WTC11 (cell line): Measurements from ENCODE around the gene FREM2. TPM values are rescaled to one million over a fixed set of nuclear protein-coding genes. Genes with fewer than 3 reads are reported as not detected.

Source experiments
- ATAC-seq: fragments of 200-7000 bp; cut with Tn5 transposase; 2 replicates; pipeline ENCODE4 v1.10.0; 2021; ENCODE audit warnings: mild to moderate bottlenecking, moderate library complexity
- CTCF ChIA-PET: fragments of 300-600 bp; sonication (Branson Sonifier 250); formaldehyde crosslinking; loops from one replicate; lab custom pipeline; 2021; ENCODE audit warnings: antibody characterized with exemption; lab: Charles Lee
- POLR2A ChIA-PET: fragments of 350-600 bp; sonication (Branson Sonifier 250); formaldehyde crosslinking; loops from one replicate; lab custom pipeline; 2021; ENCODE audit warnings: antibody characterized with exemption; lab: Charles Lee
- DNase-seq: peaks from one replicate; pipeline ENCODE4 v3.0.0; 2021; ENCODE audit warnings: low spot score
- H3K27ac Mint-ChIP-seq: 2 replicates; pipeline ENCODE4 v1.8.0; 2021; ENCODE audit warnings: mixed read lengths
- H3K27me3 Mint-ChIP-seq: 2 replicates; pipeline ENCODE4 v1.8.0; 2021; ENCODE audit warnings: low read depth, mild to moderate bottlenecking, moderate library complexity, mixed read lengths
- H3K36me3 Mint-ChIP-seq: 2 replicates; pipeline ENCODE4 v1.8.0; 2021; ENCODE audit warnings: mixed read lengths
- H3K4me1 Mint-ChIP-seq: 2 replicates; pipeline ENCODE4 v1.8.0; 2022; ENCODE audit warnings: mixed read lengths
- H3K4me3 Mint-ChIP-seq: 2 replicates; pipeline ENCODE4 v1.8.0; 2021; ENCODE audit warnings: mild to moderate bottlenecking, moderate library complexity, mixed read lengths
- H3K9me3 Mint-ChIP-seq: 2 replicates; pipeline ENCODE4 v1.8.0; 2021; ENCODE audit warnings: mixed read lengths
- ATF1 ChIP-seq: sonication (generic); formaldehyde crosslinking; IDR thresholded peaks from 2 replicates; pipeline ENCODE4 v1.8.1; 2023; ENCODE audit warnings: mild to moderate bottlenecking, moderate library complexity, missing genetic modification reagents
- CDX4 ChIP-seq: fragments of 250-450 bp; sonication (Bioruptor Pico); IDR thresholded peaks from 2 replicates; pipeline ENCODE4 v1.9.0; 2021; ENCODE audit warnings: moderate library complexity, mild to moderate bottlenecking, inconsistent platforms, borderline replicate concordance
- CTCF ChIP-seq: fragments of 200-600 bp; IDR thresholded peaks from 2 replicates; pipeline ENCODE4 v1.8.0; 2022; ENCODE audit warnings: antibody characterized with exemption
- E2F4 ChIP-seq: sonication (generic); formaldehyde crosslinking; IDR thresholded peaks from 2 replicates; pipeline ENCODE4 v1.8.1; 2022; ENCODE audit warnings: low read depth, mild to moderate bottlenecking, moderate library complexity, missing genetic modification reagents, borderline replicate concordance
- ELF4 ChIP-seq: sonication (generic); formaldehyde crosslinking; IDR thresholded peaks from 2 replicates; pipeline ENCODE4 v1.8.1; 2022; ENCODE audit warnings: low read depth, mild to moderate bottlenecking, moderate library complexity, missing genetic modification reagents
- EMX1 ChIP-seq: fragments of 250-450 bp; sonication (Bioruptor Pico); IDR thresholded peaks from 2 replicates; pipeline ENCODE4 v1.8.0; 2021; ENCODE audit warnings: mild to moderate bottlenecking
- ETV6 ChIP-seq: sonication (generic); formaldehyde crosslinking; IDR thresholded peaks from 2 replicates; pipeline ENCODE4 v1.8.1; 2022; ENCODE audit warnings: mild to moderate bottlenecking, missing genetic modification reagents
- FOXK1 ChIP-seq: sonication (generic); formaldehyde crosslinking; IDR thresholded peaks from 2 replicates; pipeline ENCODE4 v1.8.0; 2022; ENCODE audit warnings: mild to moderate bottlenecking, moderate library complexity, missing genetic modification reagents
- FOXP1 ChIP-seq: sonication (generic); formaldehyde crosslinking; IDR thresholded peaks from 2 replicates; pipeline ENCODE4 v1.8.0; 2022; ENCODE audit warnings: missing genetic modification reagents, mild to moderate bottlenecking, moderate library complexity, borderline replicate concordance
- GRHL2 ChIP-seq: fragments of 250-450 bp; sonication (Bioruptor Pico); IDR thresholded peaks from 2 replicates; pipeline ENCODE4 v1.8.0; 2022; ENCODE audit warnings: mild to moderate bottlenecking, moderate library complexity; ENCODE audit not compliant: insufficient replicate concordance, severe bottlenecking
- HMGXB4 ChIP-seq: sonication (generic); formaldehyde crosslinking; IDR thresholded peaks from 2 replicates; pipeline ENCODE4 v1.8.1; 2023; ENCODE audit warnings: mild to moderate bottlenecking, moderate library complexity, missing genetic modification reagents
- RORB ChIP-seq: fragments of 250-450 bp; sonication (Bioruptor Pico); IDR thresholded peaks from 2 replicates; pipeline ENCODE4 v1.9.0; 2021; ENCODE audit warnings: mild to moderate bottlenecking
- SMAD4 ChIP-seq: sonication (generic); formaldehyde crosslinking; IDR thresholded peaks from 2 replicates; pipeline ENCODE4 v1.8.0; 2022; ENCODE audit warnings: mild to moderate bottlenecking, missing genetic modification reagents
- USF2 ChIP-seq: sonication (generic); formaldehyde crosslinking; IDR thresholded peaks from 2 replicates; pipeline ENCODE4 v1.8.1; 2023; ENCODE audit warnings: mild to moderate bottlenecking, missing genetic modification reagents, moderate library complexity
- ZBTB21 ChIP-seq: sonication (generic); formaldehyde crosslinking; IDR thresholded peaks from 2 replicates; pipeline ENCODE4 v1.8.1; 2023; ENCODE audit warnings: mild to moderate bottlenecking, missing genetic modification reagents, borderline replicate concordance
- ZNF232 ChIP-seq: sonication (generic); formaldehyde crosslinking; IDR thresholded peaks from 2 replicates; pipeline ENCODE4 v1.8.0; 2022; ENCODE audit warnings: mild to moderate bottlenecking, missing genetic modification reagents
- ZNF423 ChIP-seq: fragments of 250-450 bp; sonication (Bioruptor Pico); IDR thresholded peaks from 2 replicates; pipeline ENCODE4 v2.1.2; 2022; ENCODE audit warnings: mild to moderate bottlenecking, moderate library complexity
- ZNF425 ChIP-seq: fragments of 250-450 bp; sonication (Bioruptor Pico); conservative IDR thresholded peaks from 2 replicates; pipeline ENCODE4 v1.9.0; 2021; ENCODE audit warnings: mild to moderate bottlenecking
- ZNF532 ChIP-seq: fragments of 250-450 bp; sonication (Bioruptor Pico); IDR thresholded peaks from 2 replicates; pipeline ENCODE4 v1.9.0; 2021; ENCODE audit warnings: mild to moderate bottlenecking, borderline replicate concordance
- ZSCAN18 ChIP-seq: fragments of 250-450 bp; sonication (Bioruptor Pico); IDR thresholded peaks from 2 replicates; pipeline ENCODE4 v2.1.2; 2022; ENCODE audit warnings: mild to moderate bottlenecking, moderate library complexity
- total RNA-seq: library from RNA; stranded (reverse); gene quantifications from 3 replicates; pipeline ENCODE4 v1.2.3, GENCODE V29; 2021

The FREM2 gene
- total RNA-seq, 1 experiment from 2014 or later, result 23.7 TPM

GRCh38 chr13:38680912-38681311, 6.0 kb upstream of the FREM2 start:
- Mint-ChIP-seq H3K27ac (no peak overlapping the region), H3K4me1 (peaks cover 26% of the 10 kb centered on the region), H3K9me3 (no peaks in the 10 kb centered on the region), H3K27me3 (no peaks in the 10 kb centered on the region), H3K36me3 (no peaks in the 10 kb centered on the region), H3K4me3 (no peak overlapping the region)
- ATAC-seq (no peak), DNase-seq (no peak)
- TF ChIP-seq ZBTB21 (no peak), EMX1 (CRISPR knock-in tag) (no peak), E2F4 (no peak), RORB (CRISPR knock-in tag) (no peak), ZNF423 (no peak), HMGXB4 (CRISPR knock-in tag) (no peak), FOXK1 (CRISPR knock-in tag) (no peak), USF2 (no peak), CDX4 (no peak), SMAD4 (CRISPR knock-in tag) (no peak)
- POLR2A ChIA-PET, result no interaction called here
- CTCF ChIA-PET, result no interaction called here

GRCh38 chr13:38684714-38685113, 2.2 kb upstream of the FREM2 start:
- Mint-ChIP-seq H3K27ac (no peak overlapping the region), H3K9me3 (no peaks in the 10 kb centered on the region; the same call in 1 of the 2 replicates), H3K27me3 (peaks cover 19% of the 10 kb centered on the region), H3K4me1 (peaks cover 28% of the 10 kb centered on the region), H3K4me3 (no peak overlapping the region), H3K36me3 (peaks cover 12% of the 10 kb centered on the region)
- no peak for DNase-seq
- no peak for ATAC-seq
- ChIA-PET CTCF (interaction anchor here (0.6 to 2.7 kb wide), 3 partner anchors 53 to 215 kb away, joined by 3 to 14 read pairs (median 6); no protein-coding TSS in a partner anchor), POLR2A (no interaction called here)
- TF ChIP-seq ZNF232 (CRISPR knock-in tag) (no peak), ELF4 (CRISPR knock-in tag) (no peak), ETV6 (CRISPR knock-in tag) (no peak), GRHL2 (CRISPR knock-in tag) (no peak), CTCF (no peak), ZSCAN18 (no peak), E2F4 (no peak), FOXP1 (CRISPR knock-in tag) (no peak), ZNF425 (no peak), ATF1 (CRISPR knock-in tag) (no peak), FOXK1 (CRISPR knock-in tag) (no peak), ZNF532 (CRISPR knock-in tag) (no peak)
